NCI-H146 (cell line): ENCODE measurements around the gene WDFY2.

ENCODE experiments used
- DNase-seq: peaks from one replicate; lab custom pipeline; 2025; lab: John Stamatoyannopoulos, UW

The WDFY2 gene

GRCh38 chr13:51740698-51741097 lies 156.4 kb downstream of the WDFY2 start:
- no peak for DNase-seq

- no peak for DNase-seq
Measured at GRCh38 chr13:51742031-51742430, 157.8 kb downstream of the WDFY2 start.

GRCh38 chr13:51742611-51743010 lies 158.3 kb downstream of the WDFY2 start:
- DNase-seq: no peak

- no peak for DNase-seq
Measured at GRCh38 chr13:51745243-51745642, 161.0 kb downstream of the WDFY2 start.

GRCh38 chr13:51746802-51747201 lies 162.5 kb downstream of the WDFY2 start:
- DNase-seq: no peak

GRCh38 chr13:51747438-51748434 lies 163.5 kb downstream of the WDFY2 start:
- DNase-seq: no peak

- DNase-seq: no peak
Measured at GRCh38 chr13:51756651-51757050, 172.4 kb downstream of the WDFY2 start.

GRCh38 chr13:51758691-51759090 lies 174.4 kb downstream of the WDFY2 start:
- DNase-seq: no peak

GRCh38 chr13:51759240-51759639 lies 175.0 kb downstream of the WDFY2 start:
- no peak for DNase-seq

- DNase-seq: no peak
Measured at GRCh38 chr13:51760592-51760991, 176.3 kb downstream of the WDFY2 start.

GRCh38 chr13:51761643-51762350 lies 177.5 kb downstream of the WDFY2 start:
- DNase-seq: no peak

GRCh38 chr13:51763486-51763885 lies 179.2 kb downstream of the WDFY2 start:
- no peak for DNase-seq

- DNase-seq: peak; percentile 33
Measured at GRCh38 chr13:51764184-51765141, 180.2 kb downstream of the WDFY2 start.

- no peak for DNase-seq
Measured at GRCh38 chr13:51765142-51765515, 180.9 kb downstream of the WDFY2 start.

- no peak for DNase-seq
Measured at GRCh38 chr13:51767100-51767499, 182.8 kb downstream of the WDFY2 start.

GRCh38 chr13:51768378-51768921 lies 184.2 kb downstream of the WDFY2 start:
- no peak for DNase-seq

- no peak for DNase-seq
Measured at GRCh38 chr13:51768976-51769375, 184.7 kb downstream of the WDFY2 start.

- no peak for DNase-seq
Measured at GRCh38 chr13:51769455-51770127, 185.3 kb downstream of the WDFY2 start.

- no peak for DNase-seq
Measured at GRCh38 chr13:51770160-51770559, 185.9 kb downstream of the WDFY2 start.

GRCh38 chr13:51770681-51771417 lies 186.6 kb downstream of the WDFY2 start:
- no peak for DNase-seq
